Measurements from ENCODE around the gene PCDHA10. TPM values are rescaled to one million over a fixed set of nuclear protein-coding genes. Genes with fewer than 3 reads are reported as not detected.
"Not testable (repeated sequence)": the region's sequence is repeated elsewhere in the genome, so short reads cannot be mapped to it uniquely, and the experiment has no call there.

PCDHA10 gene, protein sequence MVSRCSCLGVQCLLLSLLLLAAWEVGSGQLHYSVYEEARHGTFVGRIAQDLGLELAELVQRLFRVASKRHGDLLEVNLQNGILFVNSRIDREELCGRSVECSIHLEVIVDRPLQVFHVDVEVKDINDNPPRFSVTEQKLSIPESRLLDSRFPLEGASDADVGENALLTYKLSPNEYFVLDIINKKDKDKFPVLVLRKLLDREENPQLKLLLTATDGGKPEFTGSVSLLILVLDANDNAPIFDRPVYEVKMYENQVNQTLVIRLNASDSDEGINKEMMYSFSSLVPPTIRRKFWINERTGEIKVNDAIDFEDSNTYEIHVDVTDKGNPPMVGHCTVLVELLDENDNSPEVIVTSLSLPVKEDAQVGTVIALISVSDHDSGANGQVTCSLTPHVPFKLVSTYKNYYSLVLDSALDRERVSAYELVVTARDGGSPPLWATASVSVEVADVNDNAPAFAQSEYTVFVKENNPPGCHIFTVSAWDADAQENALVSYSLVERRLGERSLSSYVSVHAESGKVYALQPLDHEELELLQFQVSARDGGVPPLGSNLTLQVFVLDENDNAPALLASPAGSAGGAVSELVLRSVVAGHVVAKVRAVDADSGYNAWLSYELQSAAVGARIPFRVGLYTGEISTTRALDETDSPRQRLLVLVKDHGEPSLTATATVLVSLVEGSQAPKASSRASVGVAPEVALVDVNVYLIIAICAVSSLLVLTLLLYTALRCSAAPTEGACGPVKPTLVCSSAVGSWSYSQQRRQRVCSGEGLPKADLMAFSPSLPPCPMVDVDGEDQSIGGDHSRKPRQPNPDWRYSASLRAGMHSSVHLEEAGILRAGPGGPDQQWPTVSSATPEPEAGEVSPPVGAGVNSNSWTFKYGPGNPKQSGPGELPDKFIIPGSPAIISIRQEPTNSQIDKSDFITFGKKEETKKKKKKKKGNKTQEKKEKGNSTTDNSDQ
- 0.75 TPM for polyA plus RNA-seq (2013, experiment 1 of 2)
- polyA plus RNA-seq (2013, experiment 2 of 2) = 0.95 TPM

DNA sequence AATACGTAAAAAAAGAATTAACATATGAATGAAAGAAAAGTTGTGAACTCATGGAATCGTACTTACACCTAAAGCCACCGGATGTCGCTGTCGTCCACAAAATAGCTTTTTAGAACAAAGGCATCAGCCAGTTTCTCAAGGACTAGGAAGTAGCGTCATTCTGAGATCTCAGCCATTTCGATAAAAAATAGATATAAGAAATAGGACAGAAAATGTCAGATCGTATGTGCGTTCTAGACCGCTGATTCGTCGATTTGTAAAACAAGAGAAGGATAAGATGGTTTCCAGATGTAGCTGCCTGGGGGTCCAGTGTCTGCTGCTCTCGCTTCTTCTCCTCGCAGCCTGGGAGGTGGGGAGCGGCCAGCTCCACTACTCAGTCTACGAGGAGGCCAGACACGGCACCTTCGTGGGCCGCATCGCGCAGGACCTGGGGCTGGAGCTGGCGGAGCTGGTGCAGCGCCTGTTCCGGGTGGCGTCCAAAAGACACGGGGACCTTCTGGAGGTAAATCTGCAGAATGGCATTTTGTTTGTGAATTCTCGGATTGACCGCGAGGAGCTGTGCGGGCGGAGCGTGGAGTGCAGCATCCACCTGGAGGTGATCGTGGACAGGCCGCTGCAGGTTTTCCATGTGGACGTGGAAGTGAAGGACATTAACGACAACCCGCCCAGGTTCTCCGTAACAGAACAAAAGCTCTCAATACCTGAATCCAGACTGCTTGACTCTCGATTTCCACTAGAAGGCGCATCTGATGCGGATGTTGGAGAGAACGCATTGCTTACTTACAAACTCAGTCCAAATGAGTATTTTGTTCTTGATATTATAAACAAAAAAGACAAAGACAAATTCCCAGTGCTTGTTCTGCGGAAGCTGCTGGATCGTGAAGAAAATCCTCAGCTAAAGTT, at the start of gene PCDHA10:
Gene PCDHA10 (plus strand): TSS at position 126 of the 903 bp plus-strand sequence. CDS start 152 bp downstream, at position 278.
- Histone ChIP-seq H3K36me3 (ENCODE audit: insufficient read depth, low read length) (no peaks in the 10 kb centered on the region), H3K4me1 (ENCODE audit: insufficient read depth, low read length) (0 out of 2 replicates have a peak, but pooled peaks cover 3% of the 10 kb centered on the region), H3K9me3 (ENCODE audit: insufficient read depth, low read depth, low read length) (no peaks in the 10 kb centered on the region), H3K9ac (ENCODE audit: low read depth, low read length) (peak within 1 kb of the TSS; percentile 70), H3K27me3 (ENCODE audit: insufficient read depth, low read length) (no peaks in the 10 kb centered on the region), H3K4me3 (ENCODE audit: low read length) (peak within 1 kb of the TSS; percentile 56), H3K27ac (ENCODE audit: low read depth, low read length) (no peak within 1 kb of the TSS)
- 92% methylated on average over 44 of the region's 44 CpGs for WGBS

DNA sequence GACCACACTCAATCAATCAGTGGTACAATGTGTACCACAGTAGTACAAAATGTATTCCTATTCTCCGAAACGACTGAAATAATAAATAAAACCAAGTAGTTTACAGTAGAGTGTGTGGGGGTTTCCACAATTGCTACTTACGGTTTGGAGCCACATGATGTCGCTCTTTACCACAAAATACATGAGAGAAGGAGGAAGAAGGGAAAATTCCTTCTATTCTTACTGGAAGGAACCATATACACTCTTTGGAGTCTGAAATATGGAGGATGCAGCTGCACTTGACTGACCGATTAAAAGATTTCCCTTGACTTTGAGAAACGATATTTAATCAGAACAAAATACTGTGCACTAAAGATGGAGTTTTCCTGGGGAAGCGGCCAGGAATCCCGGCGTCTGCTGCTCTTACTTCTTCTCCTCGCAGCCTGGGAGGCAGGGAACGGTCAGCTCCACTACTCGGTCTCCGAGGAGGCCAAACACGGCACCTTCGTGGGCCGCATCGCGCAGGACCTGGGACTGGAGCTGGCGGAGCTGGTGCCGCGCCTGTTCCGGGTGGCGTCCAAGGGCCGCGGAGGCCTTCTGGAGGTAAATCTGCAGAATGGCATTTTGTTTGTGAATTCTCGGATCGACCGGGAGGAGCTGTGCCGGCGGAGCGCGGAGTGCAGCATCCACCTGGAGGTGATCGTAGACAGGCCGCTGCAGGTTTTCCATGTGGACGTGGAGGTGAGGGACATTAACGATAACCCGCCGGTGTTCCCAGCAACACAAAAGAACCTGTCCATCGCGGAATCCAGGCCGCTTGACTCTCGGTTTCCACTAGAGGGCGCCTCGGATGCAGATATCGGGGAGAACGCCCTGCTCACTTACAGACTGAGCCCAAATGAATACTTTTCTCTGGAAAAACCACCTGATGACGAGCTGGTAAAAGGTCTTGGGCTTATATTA, 48.6 kb upstream of the PCDHA10 start, which contains the start of gene PCDHA4:
Gene PCDHA4 (plus strand): TSS at position 235 of the 942 bp plus-strand sequence.
- H3K4me3 ChIP-seq (ENCODE audit: low read length) = peak within 1 kb of the TSS; percentile 69
- 51% methylated on average over 45 of the region's 47 CpGs for WGBS
- no peaks in the 10 kb centered on the region for H3K9me3 ChIP-seq (ENCODE audit: insufficient read depth, low read depth, low read length)
- H3K9ac ChIP-seq (ENCODE audit: low read depth, low read length) = peak within 1 kb of the TSS; percentile 80
- H3K27ac ChIP-seq (ENCODE audit: low read depth, low read length) = no peak within 1 kb of the TSS
- H3K36me3 ChIP-seq (ENCODE audit: insufficient read depth, low read length) = no peaks in the 10 kb centered on the region
- no peaks in the 10 kb centered on the region for H3K4me1 ChIP-seq (ENCODE audit: insufficient read depth, low read length)
- H3K27me3 ChIP-seq (ENCODE audit: insufficient read depth, low read length) = no peaks in the 10 kb centered on the region

DNA sequence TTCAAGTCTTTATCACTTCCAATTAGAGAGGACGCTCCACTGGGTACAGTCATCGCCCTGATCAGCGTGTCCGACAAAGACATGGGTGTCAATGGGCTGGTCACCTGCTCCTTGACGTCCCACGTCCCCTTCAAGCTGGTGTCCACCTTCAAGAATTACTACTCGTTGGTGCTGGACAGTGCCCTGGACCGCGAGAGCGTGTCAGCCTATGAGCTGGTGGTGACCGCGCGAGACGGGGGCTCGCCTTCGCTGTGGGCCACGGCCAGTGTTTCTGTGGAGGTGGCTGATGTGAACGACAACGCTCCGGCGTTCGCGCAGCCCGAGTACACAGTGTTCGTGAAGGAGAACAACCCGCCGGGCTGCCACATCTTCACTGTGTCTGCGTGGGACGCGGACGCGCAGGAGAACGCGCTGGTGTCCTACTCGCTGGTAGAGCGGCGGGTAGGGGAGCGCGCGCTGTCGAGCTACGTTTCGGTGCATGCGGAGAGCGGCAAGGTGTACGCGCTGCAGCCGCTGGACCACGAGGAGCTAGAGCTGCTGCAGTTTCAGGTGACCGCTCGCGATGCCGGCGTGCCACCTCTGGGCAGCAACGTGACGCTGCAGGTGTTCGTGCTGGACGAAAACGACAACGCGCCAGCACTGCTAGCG, 47.3 kb upstream of the PCDHA10 start:
- not testable (repeated sequence) for H3K4me3 ChIP-seq (ENCODE audit: low read length); H3K36me3 ChIP-seq (ENCODE audit: insufficient read depth, low read length); H3K9me3 ChIP-seq (ENCODE audit: insufficient read depth, low read depth, low read length); H3K27me3 ChIP-seq (ENCODE audit: insufficient read depth, low read length); H3K27ac ChIP-seq (ENCODE audit: low read depth, low read length); H3K9ac ChIP-seq (ENCODE audit: low read depth, low read length); H3K4me1 ChIP-seq (ENCODE audit: insufficient read depth, low read length)
- WGBS = 96% methylated on average over 62 of the region's 62 CpGs

DNA sequence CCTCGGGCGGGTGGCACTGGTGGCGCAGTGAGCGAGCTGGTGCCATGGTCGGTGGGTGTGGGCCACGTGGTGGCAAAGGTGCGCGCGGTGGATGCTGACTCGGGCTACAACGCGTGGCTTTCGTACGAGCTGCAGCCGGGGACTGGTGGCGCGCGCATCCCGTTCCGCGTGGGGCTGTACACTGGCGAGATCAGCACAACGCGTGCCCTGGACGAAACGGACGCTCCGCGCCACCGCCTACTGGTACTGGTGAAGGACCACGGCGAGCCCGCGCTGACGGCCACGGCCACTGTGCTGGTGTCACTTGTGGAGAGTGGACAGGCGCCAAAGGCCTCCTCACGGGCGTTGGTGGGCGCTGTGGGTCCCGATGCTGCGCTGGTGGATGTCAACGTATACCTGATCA, 46.8 kb upstream of the PCDHA10 start:
- no peaks in the 10 kb centered on the region for H3K9me3 ChIP-seq (ENCODE audit: insufficient read depth, low read depth, low read length)
- no peak overlapping the region for H3K4me3 ChIP-seq (ENCODE audit: low read length)
- H3K27ac ChIP-seq (ENCODE audit: low read depth, low read length) = no peak overlapping the region
- no peaks in the 10 kb centered on the region for H3K4me1 ChIP-seq (ENCODE audit: insufficient read depth, low read length)
- 96% methylated on average over 43 of the region's 43 CpGs for WGBS
- H3K27me3 ChIP-seq (ENCODE audit: insufficient read depth, low read length) = no peaks in the 10 kb centered on the region
- H3K36me3 ChIP-seq (ENCODE audit: insufficient read depth, low read length) = no peaks in the 10 kb centered on the region
- no peak overlapping the region for H3K9ac ChIP-seq (ENCODE audit: low read depth, low read length)

DNA sequence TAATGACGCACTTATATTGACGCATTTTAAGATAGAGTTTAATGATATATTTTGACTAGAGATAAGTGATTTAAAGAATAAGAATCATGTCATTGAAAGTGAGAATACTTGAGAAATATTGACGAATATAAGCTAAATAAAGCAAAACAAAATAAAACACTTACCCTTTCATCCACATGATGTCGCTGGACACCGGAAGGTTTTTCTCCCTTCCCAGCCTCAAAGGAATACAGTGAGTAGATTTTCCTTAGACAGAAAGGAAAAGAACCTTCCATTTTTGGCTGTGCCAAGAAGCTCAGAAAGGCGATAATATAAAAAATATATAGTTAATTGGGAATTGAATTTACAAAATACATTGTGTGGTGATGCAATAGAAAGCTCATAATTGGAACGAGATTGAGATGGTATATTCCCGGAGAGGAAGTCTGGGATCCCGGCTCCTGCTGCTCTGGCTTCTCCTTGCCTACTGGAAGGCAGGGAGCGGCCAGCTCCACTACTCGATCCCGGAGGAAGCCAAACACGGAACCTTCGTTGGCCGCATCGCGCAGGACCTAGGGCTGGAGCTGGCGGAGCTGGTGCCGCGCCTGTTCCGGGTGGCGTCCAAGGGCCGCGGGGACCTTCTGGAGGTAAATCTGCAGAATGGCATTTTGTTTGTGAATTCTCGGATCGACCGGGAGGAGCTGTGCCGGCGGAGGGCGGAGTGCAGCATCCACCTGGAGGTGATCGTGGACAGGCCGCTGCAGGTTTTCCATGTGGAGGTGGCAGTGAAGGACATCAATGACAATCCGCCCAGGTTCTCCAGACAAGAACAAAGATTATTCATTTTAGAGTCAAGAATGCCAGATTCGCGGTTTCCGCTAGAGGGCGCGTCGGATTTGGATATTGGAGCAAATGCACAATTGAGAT, 34.1 kb upstream of the PCDHA10 start, which contains the start of gene PCDHA5:
Gene PCDHA5 (plus strand): TSS at position 239 of the 906 bp plus-strand sequence.
- H3K9ac ChIP-seq (ENCODE audit: low read depth, low read length) = no peak within 1 kb of the TSS
- H3K27me3 ChIP-seq (ENCODE audit: insufficient read depth, low read length) = no peaks in the 10 kb centered on the region
- no peak within 1 kb of the TSS for H3K27ac ChIP-seq (ENCODE audit: low read depth, low read length)
- H3K9me3 ChIP-seq (ENCODE audit: insufficient read depth, low read depth, low read length) = no peaks in the 10 kb centered on the region
- H3K4me1 ChIP-seq (ENCODE audit: insufficient read depth, low read length) = no peaks in the 10 kb centered on the region
- no peaks in the 10 kb centered on the region for H3K36me3 ChIP-seq (ENCODE audit: insufficient read depth, low read length)
- 94% methylated on average over 38 of the region's 39 CpGs for WGBS
- H3K4me3 ChIP-seq (ENCODE audit: low read length) = 0 out of 2 replicates have a peak within 1 kb of the TSS, but pooled peaks have one; percentile 26

DNA sequence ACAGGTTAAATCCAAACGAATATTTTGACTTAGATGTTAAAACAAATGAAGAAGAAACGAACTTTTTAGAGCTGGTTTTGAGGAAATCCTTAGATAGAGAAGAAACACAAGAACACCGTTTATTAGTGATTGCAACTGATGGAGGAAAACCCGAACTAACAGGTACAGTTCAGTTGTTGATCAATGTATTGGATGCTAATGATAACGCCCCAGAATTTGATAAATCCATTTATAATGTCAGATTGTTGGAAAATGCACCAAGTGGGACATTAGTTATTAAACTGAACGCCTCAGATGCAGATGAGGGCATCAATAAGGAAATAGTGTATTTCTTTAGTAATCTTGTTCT, 33.4 kb upstream of the PCDHA10 start:
- no peak overlapping the region for H3K27ac ChIP-seq (ENCODE audit: low read depth, low read length)
- no peaks in the 10 kb centered on the region for H3K4me1 ChIP-seq (ENCODE audit: insufficient read depth, low read length)
- no peaks in the 10 kb centered on the region for H3K27me3 ChIP-seq (ENCODE audit: insufficient read depth, low read length)
- H3K9ac ChIP-seq (ENCODE audit: low read depth, low read length) = no peak overlapping the region
- H3K9me3 ChIP-seq (ENCODE audit: insufficient read depth, low read depth, low read length) = no peaks in the 10 kb centered on the region
- no peaks in the 10 kb centered on the region for H3K36me3 ChIP-seq (ENCODE audit: insufficient read depth, low read length)
- no peak overlapping the region for H3K4me3 ChIP-seq (ENCODE audit: low read length)
- WGBS = 93% methylated on average over 6 of the region's 6 CpGs

DNA sequence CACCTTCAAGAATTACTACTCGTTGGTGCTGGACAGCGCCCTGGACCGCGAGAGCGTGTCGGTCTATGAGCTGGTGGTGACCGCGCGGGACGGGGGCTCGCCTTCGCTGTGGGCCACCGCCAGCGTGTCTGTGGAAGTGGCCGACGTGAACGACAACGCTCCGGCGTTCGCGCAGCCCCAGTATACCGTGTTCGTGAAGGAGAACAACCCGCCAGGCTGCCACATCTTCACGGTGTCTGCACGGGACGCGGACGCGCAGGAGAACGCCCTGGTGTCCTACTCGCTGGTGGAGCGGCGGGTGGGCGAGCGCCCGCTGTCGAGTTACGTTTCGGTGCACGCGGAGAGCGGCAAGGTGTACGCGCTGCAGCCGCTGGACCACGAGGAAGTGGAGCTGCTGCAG, 32.7 kb upstream of the PCDHA10 start:
- H3K27me3 ChIP-seq (ENCODE audit: insufficient read depth, low read length); H3K9me3 ChIP-seq (ENCODE audit: insufficient read depth, low read depth, low read length); H3K4me1 ChIP-seq (ENCODE audit: insufficient read depth, low read length); H3K9ac ChIP-seq (ENCODE audit: low read depth, low read length); H3K36me3 ChIP-seq (ENCODE audit: insufficient read depth, low read length); H3K27ac ChIP-seq (ENCODE audit: low read depth, low read length); H3K4me3 ChIP-seq (ENCODE audit: low read length): not testable (repeated sequence)
- 97% methylated on average over 48 of the region's 48 CpGs for WGBS

DNA sequence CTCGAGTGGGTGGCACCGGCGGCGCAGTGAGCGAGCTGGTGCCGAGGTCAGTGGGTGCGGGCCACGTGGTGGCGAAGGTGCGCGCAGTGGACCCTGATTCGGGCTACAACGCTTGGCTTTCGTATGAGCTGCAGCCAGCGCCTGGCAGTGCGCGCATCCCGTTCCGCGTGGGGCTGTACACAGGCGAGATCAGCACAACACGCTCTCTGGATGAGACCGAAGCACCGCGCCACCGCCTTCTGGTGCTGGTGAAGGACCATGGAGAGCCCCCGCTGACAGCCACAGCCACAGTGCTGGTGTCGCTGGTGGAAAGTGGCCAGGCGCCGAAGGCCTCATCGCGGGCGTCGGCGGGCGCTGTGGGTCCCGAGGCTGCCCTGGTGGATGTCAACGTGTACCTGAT, 32.2 kb upstream of the PCDHA10 start:
- 96% methylated on average over 38 of the region's 38 CpGs for WGBS
- Histone ChIP-seq H3K27me3 (ENCODE audit: insufficient read depth, low read length) (no peaks in the 10 kb centered on the region), H3K4me1 (ENCODE audit: insufficient read depth, low read length) (no peaks in the 10 kb centered on the region), H3K36me3 (ENCODE audit: insufficient read depth, low read length) (no peaks in the 10 kb centered on the region), H3K4me3 (ENCODE audit: low read length) (no peak overlapping the region), H3K9me3 (ENCODE audit: insufficient read depth, low read depth, low read length) (no peaks in the 10 kb centered on the region), H3K27ac (ENCODE audit: low read depth, low read length) (no peak overlapping the region), H3K9ac (ENCODE audit: low read depth, low read length) (no peak overlapping the region)

All from HUES64 (cell line).